Panc1 (cell line): ENCODE measurements around the gene SIGLEC1. TPM values are rescaled to one million over a fixed set of nuclear protein-coding genes. Genes with fewer than 3 reads are reported as not detected.

Source experiments
- ATAC-seq: fragments of 200-7000 bp; cut with Tn5 transposase; 2 replicates; pipeline ENCODE4 v1.9.1; 2020; ENCODE audit warnings: mild to moderate bottlenecking, moderate library complexity
- BruUV-seq: library from RNA; stranded (reverse); fragments of 400-500 nt; replicated peaks from 2 replicates; lab custom pipeline; 2021; lab: Mats Ljungman, UMichigan
- CTCF ChIA-PET: fragments of 300-600 bp; sonication (Branson Sonifier 250); formaldehyde crosslinking; loops from one replicate; lab custom pipeline; 2022; ENCODE audit warnings: antibody characterized with exemption; lab: Charles Lee
- POLR2A ChIA-PET: fragments of 300-600 bp; sonication (Branson Sonifier 250); formaldehyde crosslinking; loops from one replicate; lab custom pipeline; 2022; ENCODE audit warnings: antibody characterized with exemption; lab: Charles Lee
- DNase-seq: peaks from one replicate; pipeline ENCODE4 v3.0.0-alpha.2; 2010; ENCODE audit warnings: low read depth, low spot score
- H3K27ac ChIP-seq: 2 replicates; pipeline ENCODE4 v1.5.1; 2011; ENCODE audit warnings: mild to moderate bottlenecking, low read length, inconsistent platforms
- H3K27me3 ChIP-seq: fragments of 200-500 bp; sonication (Bioruptor generic); 2 replicates; pipeline ENCODE4 v1.6.0; 2014; ENCODE audit warnings: low read length, inconsistent platforms; ENCODE audit not compliant: control insufficient read depth, insufficient read depth
- H3K36me3 ChIP-seq: fragments of 200-500 bp; sonication (Bioruptor generic); 2 replicates; pipeline ENCODE4 v1.5.1; 2014; ENCODE audit warnings: inconsistent platforms, mild to moderate bottlenecking, low read length, moderate library complexity; ENCODE audit not compliant: control insufficient read depth, insufficient read depth
- H3K4me1 ChIP-seq: 2 replicates; pipeline ENCODE4 v1.5.1; 2011; ENCODE audit warnings: inconsistent platforms, mild to moderate bottlenecking, low read length, moderate library complexity; ENCODE audit not compliant: control insufficient read depth, insufficient read depth
- H3K4me3 ChIP-seq, 2 experiments: 2 replicates each; pipeline ENCODE4 v1.5.1; 2011 to 2012; ENCODE audit warnings: low read depth in 2 of 2, low read length in 2 of 2, mild to moderate bottlenecking in 2 of 2, inconsistent platforms in 1 of 2, moderate library complexity in 1 of 2
- H3K9me3 ChIP-seq: fragments of 200-500 bp; sonication (Bioruptor generic); 2 replicates; pipeline ENCODE4 v1.5.1; 2014; ENCODE audit warnings: low read depth, mild to moderate bottlenecking, inconsistent platforms, low read length, moderate library complexity; ENCODE audit not compliant: control insufficient read depth, insufficient read depth
- CTCF ChIP-seq: fragments of 450-650 bp; IDR thresholded peaks from 2 replicates; pipeline ENCODE4 v1.5.1; 2017; ENCODE audit warnings: mild to moderate bottlenecking
- POLR2AphosphoS5 ChIP-seq: IDR thresholded peaks from 2 replicates; pipeline ENCODE4 v1.6.1; 2012; ENCODE audit warnings: mild to moderate bottlenecking, low read depth, low read length, moderate library complexity
- REST ChIP-seq, 2 experiments: IDR thresholded peaks; 2 replicates each; pipeline ENCODE4 v1.6.1; 2011 to 2012; ENCODE audit warnings: low read depth in 2 of 2, control low read depth in 1 of 2, low read length in 1 of 2, mild to moderate bottlenecking in 1 of 2, moderate library complexity in 1 of 2; ENCODE audit not compliant: insufficient read depth in 1 of 2
- SIN3A ChIP-seq: IDR thresholded peaks from 2 replicates; pipeline ENCODE4 v1.6.1; 2012; ENCODE audit warnings: low read depth, mild to moderate bottlenecking, low read length, moderate library complexity, borderline replicate concordance; ENCODE audit not compliant: insufficient read depth
- TCF7L2 ChIP-seq: IDR thresholded peaks from 2 replicates; pipeline ENCODE4 v1.6.1; 2011; ENCODE audit warnings: mild to moderate bottlenecking, low read depth, low read length, inconsistent platforms
- in situ Hi-C: cut with HindIII; loops from 2 replicates; pipeline ENCODE4 v1.10.0; 2016; ENCODE audit warnings: low sequenced_read_pairs, low pct_unique_long_range_greater_than_20kb
- intact Hi-C: fragments of 100-400 bp; cut with micrococcal nuclease; formaldehyde crosslinking; loops from one replicate; pipeline ENCODE4 v1.10.0; 2022; ENCODE audit not compliant: unreplicated experiment
- total RNA-seq: library from RNA; stranded (reverse); gene quantifications from one replicate; pipeline ENCODE4 v1.2.1, GENCODE V29; 2021; ENCODE audit not compliant: unreplicated experiment

The SIGLEC1 gene
- total RNA-seq, 1 experiment from 2014 or later, result 0.03 TPM

GRCh38 chr20:3704087-3704486, 8.3 kb downstream of the SIGLEC1 start:
- H3K36me3 ChIP-seq, result no peaks in the 10 kb centered on the region
- ChIA-PET POLR2A (interaction anchor here (0.5 kb wide), 1 partner anchor 312 kb away, joined by 10 read pairs; no protein-coding TSS in a partner anchor), CTCF (interaction anchor here (1.6 kb wide), 1 partner anchor 12 kb away, joined by 4 read pairs; no protein-coding TSS in a partner anchor)
- H3K4me3 ChIP-seq, result no peak overlapping the region
- intact Hi-C loops, result no loop called here
- ATAC-seq (no peak), DNase-seq (no peak)
- in situ Hi-C loops, result no loop called here
- no peaks in the 10 kb centered on the region for H3K27me3 ChIP-seq
- no TSS peak for BruUV-seq
- TF ChIP-seq REST (IDR thresholded peaks at IDR 0.05; ENCODE audit: insufficient read depth in 1 of 2, low read depth in 2 of 2, low read length in 1 of 2) (no peak), TCF7L2 (no peak), POLR2AphosphoS5 (no peak), SIN3A (no peak), CTCF (no peak)
- no peak overlapping the region for H3K27ac ChIP-seq
- peaks cover 4% of the 10 kb centered on the region; the same call in 1 of the 2 replicates for H3K4me1 ChIP-seq
- H3K9me3 ChIP-seq, result no peaks in the 10 kb centered on the region

GRCh38 chr20:3702611-3703391, 9.6 kb downstream of the SIGLEC1 start:
- BruUV-seq, result no TSS peak
- TF ChIP-seq REST (IDR thresholded peaks at IDR 0.05; ENCODE audit: insufficient read depth in 1 of 2, low read depth in 2 of 2, low read length in 1 of 2) (no peak), SIN3A (no peak), TCF7L2 (no peak), CTCF (no peak), POLR2AphosphoS5 (no peak)
- Histone ChIP-seq H3K4me3 (no peak overlapping the region), H3K27ac (no peak overlapping the region), H3K4me1 (peaks cover 4% of the 10 kb centered on the region; the same call in 1 of the 2 replicates), H3K36me3 (no peaks in the 10 kb centered on the region), H3K27me3 (no peaks in the 10 kb centered on the region), H3K9me3 (no peaks in the 10 kb centered on the region)
- ChIA-PET CTCF (interaction anchor here (0.8 to 1.6 kb wide), 2 partner anchors 14 to 28 kb away, joined by 3 to 4 read pairs; no protein-coding TSS in a partner anchor), POLR2A (no interaction called here)
- DNase-seq (no peak), ATAC-seq (no peak)
- in situ Hi-C loops, result no loop called here
- intact Hi-C loops, result no loop called here
